DMS53 treated with DMSO at 0.1 percent for 48 hours (cell line): ENCODE data around the gene DRG2.

Source experiments
- DNase-seq: peaks from one replicate; lab custom pipeline; 2025; ENCODE audit not compliant: unreplicated experiment; lab: John Stamatoyannopoulos, UW

The DRG2 gene

GRCh38 chr17:18087610-18088491 is at the start of gene DRG2:
Gene DRG2 (plus strand): TSS chr17:18087948. CDS start chr17:18088024, 76 bp downstream.
- DNase-seq, result peak; percentile 87

GRCh38 chr17:18038149-18038850 is 49.4 kb upstream of the DRG2 start:
- DNase-seq, result no peak

- peak; percentile 88 for DNase-seq
Observed at GRCh38 chr17:18038861-18039534, 48.8 kb upstream of the DRG2 start, which contains the start of the genes ATPAF2 and GID4. Gene ATPAF2 (minus strand): TSS chr17:18039168. CDS start chr17:18039013, 155 bp downstream. Gene GID4 (plus strand): TSS chr17:18039408. CDS start chr17:18039465, 57 bp downstream.

GRCh38 chr17:18039535-18040260 is 48.0 kb upstream of the DRG2 start:
- no peak for DNase-seq

- no peak for DNase-seq
Observed at GRCh38 chr17:18040261-18040858, 47.4 kb upstream of the DRG2 start.

- no peak for DNase-seq
Observed at GRCh38 chr17:18041776-18042175, 46.0 kb upstream of the DRG2 start.

GRCh38 chr17:18042983-18043382 is 44.8 kb upstream of the DRG2 start:
- no peak for DNase-seq

- DNase-seq, result no peak
Observed at GRCh38 chr17:18043491-18043890, 44.3 kb upstream of the DRG2 start.

GRCh38 chr17:18044609-18045008 is 43.1 kb upstream of the DRG2 start:
- no peak for DNase-seq

- no peak for DNase-seq
Observed at GRCh38 chr17:18045691-18046350, 41.9 kb upstream of the DRG2 start.

- DNase-seq, result no peak
Observed at GRCh38 chr17:18055597-18055996, 32.2 kb upstream of the DRG2 start.

GRCh38 chr17:18056214-18056613 is 31.5 kb upstream of the DRG2 start:
- no peak for DNase-seq

- DNase-seq, result no peak
Observed at GRCh38 chr17:18059283-18059682, 28.5 kb upstream of the DRG2 start.

- DNase-seq, result no peak
Observed at GRCh38 chr17:18064053-18064452, 23.7 kb upstream of the DRG2 start.

- DNase-seq, result no peak
Observed at GRCh38 chr17:18065546-18065945, 22.2 kb upstream of the DRG2 start.

GRCh38 chr17:18066866-18067265 is 20.9 kb upstream of the DRG2 start:
- no peak for DNase-seq

GRCh38 chr17:18069101-18069500 is 18.6 kb upstream of the DRG2 start:
- no peak for DNase-seq

- DNase-seq, result peak; percentile 6
Observed at GRCh38 chr17:18070861-18071340, 16.8 kb upstream of the DRG2 start.

- no peak for DNase-seq
Observed at GRCh38 chr17:18071751-18072150, 16.0 kb upstream of the DRG2 start.
